ENCODE measurements around the gene ZNF784. TPM values are rescaled to one million over a fixed set of nuclear protein-coding genes. Genes with fewer than 3 reads are reported as not detected.

The ZNF784 gene
- total and polyA plus RNA-seq, 2 of the 8 experiments (the other 6 are each of a cell fraction or from before 2014, with no cell fraction given), result 6.5 to 8.0 TPM

DNA sequence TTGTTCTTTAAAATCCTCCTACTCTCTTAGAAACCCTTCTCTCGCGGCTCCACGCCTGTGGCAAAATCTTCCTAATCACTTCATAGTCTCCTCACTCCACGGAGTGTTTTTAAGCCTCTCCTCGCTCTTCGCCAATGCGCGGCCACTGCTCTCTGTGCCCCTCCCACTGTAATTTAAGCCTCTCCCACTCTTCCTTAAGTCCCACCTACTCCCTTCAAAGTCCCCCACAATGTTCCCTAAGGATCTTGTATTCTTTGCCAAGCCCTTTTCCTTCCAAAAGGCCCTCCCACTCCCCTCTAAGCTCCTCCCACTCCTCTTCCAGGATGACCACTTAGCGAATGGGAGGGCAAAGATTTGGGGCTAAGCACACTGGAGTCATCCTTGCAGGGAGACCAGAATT lies 26.3 kb downstream of the ZNF784 start (continued):
- no peak for TF ChIP-seq SAP30 (IDR thresholded peaks at IDR 0.05; ENCODE audit: insufficient read depth, insufficient replicate concordance, low read length)
